Eye (tissue), 1 donor: ENCODE results near the gene CLCNKB.
A peak's percentile ranks its signal among the peaks of the same experiment; 100 is the strongest.

ENCODE experiments used
- DNase-seq: peaks from one replicate; pipeline ENCODE4 v3.0.0-alpha.2; 2015

CLCNKB gene

DNA sequence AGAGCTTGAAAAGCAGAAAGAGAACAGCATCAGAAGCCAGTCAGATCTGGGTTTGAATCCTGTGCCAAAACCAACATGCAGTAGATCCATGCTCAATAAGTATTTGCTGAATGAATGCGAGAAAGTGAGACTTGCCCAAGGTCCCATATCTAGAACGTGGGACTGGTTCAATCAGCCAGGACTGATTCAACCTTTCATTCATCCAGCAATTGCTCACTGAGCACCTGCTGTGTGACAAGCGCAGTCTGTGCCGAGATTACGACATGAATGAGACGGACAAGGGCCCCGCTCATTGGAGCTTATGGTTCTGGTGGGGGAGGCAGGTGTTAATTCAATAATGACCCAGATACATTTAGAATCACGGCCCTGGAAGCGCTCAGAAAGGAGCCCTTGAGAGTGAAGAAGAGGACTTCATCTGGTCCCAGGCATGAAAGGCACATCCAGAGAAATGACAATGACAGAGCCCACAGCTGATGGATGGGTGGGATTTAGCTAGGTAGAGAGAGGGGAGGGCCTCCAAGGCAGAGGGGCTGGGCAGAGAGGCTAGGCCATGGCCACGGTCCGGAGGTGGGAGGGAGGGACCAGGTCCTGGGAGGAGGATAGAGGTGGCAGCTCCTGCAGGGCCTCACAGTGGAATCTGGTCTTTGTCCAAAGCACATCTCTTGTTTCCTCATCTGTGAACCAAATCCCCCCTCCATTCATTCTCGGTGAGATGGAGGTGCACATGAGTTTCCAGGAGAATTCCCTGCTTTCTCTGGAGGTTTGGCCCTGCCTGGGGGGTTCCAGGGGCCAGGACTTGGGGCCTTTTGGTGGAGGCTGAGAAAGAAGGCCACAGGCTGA is 34.0 kb downstream of the CLCNKB start:
- peak; percentile 47 for DNase-seq

GRCh38 chr1:16078925-16079656 is 35.5 kb downstream of the CLCNKB start:
- peak; percentile 95 for DNase-seq

GRCh38 chr1:16080422-16081150 is 37.0 kb downstream of the CLCNKB start:
- DNase-seq = no peak

GRCh38 chr1:16081636-16082035 is 38.1 kb downstream of the CLCNKB start:
- no peak for DNase-seq

GRCh38 chr1:16082283-16083038 is 38.9 kb downstream of the CLCNKB start:
- DNase-seq = peak; percentile 87

DNA sequence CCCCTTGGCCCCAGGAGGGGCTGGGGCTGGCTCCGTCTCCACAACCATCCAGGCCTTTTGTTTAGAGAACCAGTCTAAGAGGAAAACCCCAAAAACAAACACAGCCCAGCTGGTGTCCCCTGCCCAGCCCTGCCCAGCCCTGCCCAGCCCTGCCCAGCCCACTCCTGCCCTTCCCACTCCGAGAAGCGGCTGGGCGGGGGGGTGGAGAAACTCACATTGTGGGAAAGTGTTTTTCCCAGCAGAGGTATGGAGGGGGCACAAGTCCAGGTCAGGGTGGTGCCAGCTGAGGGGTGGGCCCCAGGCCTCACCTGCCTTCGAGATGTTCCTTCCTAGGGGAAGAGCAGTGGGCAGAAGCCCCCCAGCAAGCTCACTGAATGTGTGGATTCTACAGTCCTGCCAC is 39.9 kb downstream of the CLCNKB start:
- DNase-seq = no peak

DNA sequence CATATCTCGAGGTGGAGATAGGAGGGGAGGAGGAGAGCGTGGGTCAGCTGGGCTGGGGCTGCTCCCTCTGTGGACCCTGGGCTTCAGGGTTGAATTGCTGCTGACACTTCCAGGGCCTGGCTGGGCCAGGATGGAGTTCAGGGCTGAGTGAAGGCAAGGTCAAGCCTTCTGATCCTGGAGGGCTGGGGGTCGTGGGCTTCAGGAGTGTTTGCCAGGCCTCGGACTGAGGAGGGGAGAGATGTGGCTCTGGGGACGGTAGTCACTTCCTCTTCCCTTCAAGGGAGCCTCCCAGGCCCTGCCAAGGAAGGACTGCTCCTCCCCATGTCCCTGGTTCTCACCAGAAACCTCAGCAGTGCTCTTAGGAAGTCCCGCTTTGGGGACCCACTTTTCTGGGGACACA is 41.9 kb downstream of the CLCNKB start:
- DNase-seq = no peak

- DNase-seq = no peak
These were observed 44.2 kb downstream of the CLCNKB start for GRCh38 chr1:16087733-16088132.

GRCh38 chr1:16088351-16088911 is 44.8 kb downstream of the CLCNKB start:
- no peak for DNase-seq

GRCh38 chr1:16088996-16089395 is 45.4 kb downstream of the CLCNKB start:
- DNase-seq = no peak

DNA sequence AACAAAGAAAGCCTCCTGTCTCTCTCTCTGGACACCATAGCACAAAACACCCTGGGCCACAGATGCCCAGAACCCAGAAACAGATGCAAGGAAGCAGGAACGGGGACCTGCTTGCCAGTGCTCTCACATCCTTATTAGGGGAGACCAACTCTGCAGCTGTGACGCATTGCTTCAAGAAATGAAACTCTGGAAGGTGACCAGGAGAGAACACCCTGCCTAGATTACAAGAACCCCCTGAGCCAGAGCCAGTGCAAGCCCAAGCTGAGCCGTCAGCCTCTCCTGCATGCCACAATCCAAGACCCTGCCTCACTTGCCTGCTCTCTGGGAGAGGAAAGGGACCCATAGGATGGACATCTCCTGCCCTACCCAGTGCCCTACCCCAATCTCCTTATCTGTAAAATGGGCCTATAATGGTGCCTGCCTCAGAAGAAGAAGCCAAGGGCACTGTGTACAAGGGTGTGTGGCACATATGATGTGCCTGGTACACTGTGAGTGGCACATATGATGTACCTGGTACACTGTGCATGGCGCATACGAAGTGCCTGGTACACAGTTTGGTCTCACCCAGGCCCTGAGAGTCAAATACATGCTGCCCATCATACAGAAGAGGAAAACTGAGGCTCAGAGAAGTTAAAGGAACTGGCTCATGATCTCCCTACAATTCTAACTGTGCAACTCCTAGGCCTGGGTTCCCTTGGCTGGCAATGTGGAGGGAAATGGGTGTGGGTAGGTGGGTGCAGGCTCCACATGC is 46.7 kb downstream of the CLCNKB start:
- DNase-seq = no peak

DNA sequence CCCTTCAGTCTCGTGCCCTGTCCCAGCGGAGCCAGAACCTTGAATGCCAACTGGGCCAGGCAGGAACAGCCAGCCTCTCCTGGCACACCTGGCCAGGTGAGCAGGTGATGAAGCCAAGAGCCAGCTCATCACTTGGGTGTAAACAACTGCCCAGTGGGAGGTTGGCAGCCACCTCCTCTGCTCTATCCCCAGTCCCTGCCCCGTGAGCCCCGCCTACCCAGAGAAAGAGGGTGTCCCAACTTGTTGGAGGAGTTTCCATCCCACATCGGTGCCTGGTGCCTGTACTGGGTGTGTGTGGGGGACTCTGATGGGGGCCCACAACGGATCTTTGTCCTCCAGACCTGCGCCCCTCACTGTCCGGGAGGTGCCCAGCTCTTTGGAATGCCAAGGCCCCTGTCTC is 47.7 kb downstream of the CLCNKB start:
- DNase-seq = no peak

GRCh38 chr1:16092097-16092922 is 48.7 kb downstream of the CLCNKB start:
- peak; percentile 42 for DNase-seq

DNA sequence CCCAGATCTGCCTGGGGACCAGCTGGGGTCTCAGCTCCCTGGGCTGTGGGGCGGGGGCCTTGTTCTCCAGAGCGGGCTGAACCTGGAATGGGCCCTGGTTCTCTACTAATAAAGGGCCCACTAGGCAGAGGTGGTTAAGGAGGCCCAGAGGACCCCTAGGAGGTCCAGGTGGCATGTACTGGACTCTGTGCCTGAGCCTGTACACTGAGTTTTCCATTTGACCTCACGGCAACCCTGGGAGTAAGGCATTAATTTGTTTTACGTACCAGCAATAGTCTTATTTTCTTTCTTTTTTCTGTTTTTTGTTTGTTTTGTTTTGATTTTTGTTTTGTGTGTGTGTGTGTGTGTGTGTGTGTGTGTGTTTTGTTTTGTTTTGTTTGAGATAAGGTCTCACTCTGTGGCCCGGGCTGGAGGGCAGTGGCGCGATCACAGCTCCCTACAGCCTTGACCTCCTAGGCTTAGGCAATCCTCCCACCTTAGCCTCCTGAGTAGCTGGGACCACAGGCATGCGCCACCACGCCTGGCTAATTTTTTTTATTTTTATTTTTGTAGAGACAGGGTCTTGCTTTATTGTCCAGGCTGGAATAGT is 49.4 kb downstream of the CLCNKB start:
- no peak for DNase-seq

GRCh38 chr1:16093611-16094010 is 50.0 kb downstream of the CLCNKB start:
- no peak for DNase-seq

DNA sequence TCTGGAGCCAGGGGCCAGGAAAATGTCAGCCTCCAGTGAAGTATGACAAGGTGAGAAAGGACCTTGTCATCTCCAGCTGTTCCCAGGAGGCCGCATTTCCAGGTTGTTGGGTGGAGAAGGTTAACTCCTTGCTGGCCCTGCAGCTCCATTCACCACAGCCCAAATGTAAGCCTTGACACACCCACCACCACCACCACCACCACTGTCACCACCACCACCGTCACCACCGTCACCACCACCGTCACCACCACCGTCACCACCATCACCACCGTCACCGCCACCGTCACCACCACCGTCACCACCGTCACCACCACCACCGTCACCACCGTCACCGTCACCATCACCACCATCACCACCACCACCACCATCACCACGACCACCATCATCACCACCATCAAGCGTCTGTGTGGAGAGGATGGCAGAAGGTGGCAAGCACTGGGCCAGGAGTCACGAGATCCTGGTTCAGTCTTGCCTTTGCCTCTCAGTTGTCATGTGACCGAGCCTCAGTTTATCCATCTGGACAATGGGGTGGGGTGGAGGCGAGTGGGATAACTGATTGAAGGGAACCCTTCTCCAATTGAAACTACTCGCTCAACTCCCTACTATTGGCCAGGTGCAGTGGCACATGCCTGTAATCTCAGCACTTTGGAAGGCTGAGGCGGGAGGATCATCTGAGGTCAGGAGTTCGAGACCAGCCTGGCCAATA is 51.0 kb downstream of the CLCNKB start:
- no peak for DNase-seq

- DNase-seq = no peak
These were observed 51.9 kb downstream of the CLCNKB start for GRCh38 chr1:16095447-16095846.

DNA sequence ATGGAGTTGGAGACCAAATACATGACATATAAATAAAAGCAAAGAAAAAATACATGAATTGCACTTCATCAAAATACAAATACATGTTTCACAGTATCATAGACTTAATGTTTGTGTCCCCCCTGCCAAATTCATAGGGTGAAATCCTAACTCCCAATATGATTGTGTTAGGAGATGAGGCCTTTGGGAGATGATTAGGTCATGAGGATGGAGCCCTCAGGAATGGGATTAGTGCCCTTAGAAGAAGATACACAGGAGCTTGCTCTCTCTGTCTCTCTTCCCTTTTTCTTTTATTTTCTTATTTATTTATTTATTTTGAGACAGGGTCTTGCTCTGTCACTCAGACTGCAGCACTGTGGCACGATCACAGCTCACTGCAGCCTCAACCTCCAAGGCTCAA is 55.8 kb downstream of the CLCNKB start:
- DNase-seq = no peak

GRCh38 chr1:16101623-16102022 is 58.0 kb downstream of the CLCNKB start:
- DNase-seq = peak; percentile 51
